GM10847 (cell line): ENCODE measurements around the gene YPEL1.

Experiments used
- POLR2A ChIP-seq: IDR thresholded peaks from 2 replicates; pipeline ENCODE4 v1.6.1; 2011; ENCODE audit not compliant: insufficient read length; ENCODE audit errors: extremely low read depth

The YPEL1 gene

GRCh38 chr22:21735200-21736083, at the start of gene YPEL1:
Gene YPEL1, minus strand, starts transcription at chr22:21735794. Its CDS starts 25,050 bp downstream, at chr22:21710744.
- peak; percentile 21 for TF ChIP-seq POLR2A

- no peak for TF ChIP-seq POLR2A
Measured at GRCh38 chr22:21780259-21780658, 44.7 kb upstream of the YPEL1 start.

GRCh38 chr22:21779444-21779843, 43.9 kb upstream of the YPEL1 start:
- TF ChIP-seq POLR2A, result no peak

- no peak for TF ChIP-seq POLR2A
Measured at GRCh38 chr22:21778705-21779363, 43.2 kb upstream of the YPEL1 start.

- no peak for TF ChIP-seq POLR2A
Measured at GRCh38 chr22:21771631-21771976, 36.0 kb upstream of the YPEL1 start.

GRCh38 chr22:21768435-21768834, 32.8 kb upstream of the YPEL1 start:
- TF ChIP-seq POLR2A, result no peak

GRCh38 chr22:21766691-21767462, 31.3 kb upstream of the YPEL1 start:
- no peak for TF ChIP-seq POLR2A

- TF ChIP-seq POLR2A, result no peak
Measured at GRCh38 chr22:21765909-21766529, 30.4 kb upstream of the YPEL1 start.

- TF ChIP-seq POLR2A, result no peak
Measured at GRCh38 chr22:21764038-21764804, 28.6 kb upstream of the YPEL1 start.

- TF ChIP-seq POLR2A, result no peak
Measured at GRCh38 chr22:21762712-21763581, 27.4 kb upstream of the YPEL1 start.

GRCh38 chr22:21761994-21762680, 26.5 kb upstream of the YPEL1 start:
- no peak for TF ChIP-seq POLR2A

GRCh38 chr22:21761086-21761485, 25.5 kb upstream of the YPEL1 start:
- TF ChIP-seq POLR2A, result no peak

- no peak for TF ChIP-seq POLR2A
Measured at GRCh38 chr22:21760640-21761039, 25.0 kb upstream of the YPEL1 start.
